ENCODE measurements around the gene ZAR1.
"Not testable (repeated sequence)": the region's sequence is repeated elsewhere in the genome, so short reads cannot be mapped to it uniquely, and the experiment has no call there.

The ZAR1 gene, protein sequence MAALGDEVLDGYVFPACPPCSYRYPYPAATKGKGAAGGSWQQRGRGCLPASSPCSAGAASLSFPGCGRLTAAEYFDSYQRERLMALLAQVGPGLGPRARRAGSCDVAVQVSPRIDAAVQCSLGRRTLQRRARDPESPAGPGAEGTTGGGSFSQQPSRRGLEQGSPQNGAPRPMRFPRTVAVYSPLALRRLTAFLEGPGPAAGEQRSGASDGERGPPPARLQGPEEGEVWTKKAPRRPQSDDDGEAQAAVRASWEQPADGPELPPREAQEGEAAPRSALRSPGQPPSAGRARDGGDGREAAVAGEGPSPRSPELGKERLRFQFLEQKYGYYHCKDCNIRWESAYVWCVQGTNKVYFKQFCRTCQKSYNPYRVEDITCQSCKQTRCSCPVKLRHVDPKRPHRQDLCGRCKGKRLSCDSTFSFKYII

DNA sequence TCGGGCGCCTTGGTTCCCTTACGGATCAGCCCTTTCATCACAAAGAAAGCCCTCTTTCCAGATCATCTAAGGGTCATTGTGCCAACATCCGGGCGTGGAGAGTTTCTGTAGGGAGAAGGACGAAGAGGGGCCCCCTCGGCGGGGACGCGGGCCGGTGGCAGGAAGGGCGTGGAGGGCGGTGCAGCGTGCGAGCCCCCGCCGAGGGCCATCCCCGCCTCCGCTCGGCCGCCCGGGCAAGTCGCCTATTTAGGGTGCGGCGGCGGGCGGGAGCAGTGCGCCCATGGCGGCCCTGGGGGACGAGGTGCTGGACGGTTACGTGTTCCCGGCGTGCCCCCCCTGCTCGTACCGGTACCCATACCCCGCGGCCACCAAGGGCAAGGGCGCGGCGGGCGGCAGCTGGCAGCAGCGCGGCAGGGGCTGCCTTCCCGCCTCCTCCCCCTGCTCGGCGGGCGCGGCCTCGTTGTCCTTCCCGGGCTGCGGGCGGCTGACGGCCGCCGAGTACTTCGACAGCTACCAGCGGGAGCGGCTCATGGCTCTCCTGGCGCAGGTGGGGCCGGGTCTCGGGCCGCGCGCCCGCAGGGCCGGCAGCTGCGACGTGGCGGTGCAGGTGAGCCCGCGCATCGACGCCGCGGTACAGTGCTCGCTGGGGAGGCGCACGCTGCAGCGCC lies at the start of gene ZAR1:
TSS of gene ZAR1 (plus strand) at position 241 of the 668 bp plus-strand sequence. CDS start at position 281, 40 bp downstream.
- no peak for DNase-seq (ENCODE audit: low spot score)

DNA sequence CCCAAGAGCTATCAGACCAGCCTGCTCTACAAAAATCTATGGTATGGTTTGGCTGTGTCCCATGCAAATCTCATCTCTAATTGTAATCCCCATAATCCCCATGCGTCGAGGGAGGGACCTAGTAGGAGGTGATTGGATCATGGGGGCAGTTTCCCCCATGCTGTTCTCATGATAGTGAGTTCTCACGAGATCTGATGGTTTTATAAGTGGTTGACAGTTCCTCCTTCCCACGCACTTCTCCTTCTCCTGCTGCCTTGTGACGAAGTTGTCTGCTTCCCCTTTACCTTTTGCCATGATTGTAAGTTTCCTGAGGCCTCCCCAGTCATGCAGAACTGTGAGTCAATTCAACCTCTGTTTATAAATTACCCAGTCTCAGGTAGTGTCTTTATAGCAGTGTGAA lies 49.1 kb upstream of the ZAR1 start:
- not testable (repeated sequence) for DNase-seq (ENCODE audit: low spot score)

DNA sequence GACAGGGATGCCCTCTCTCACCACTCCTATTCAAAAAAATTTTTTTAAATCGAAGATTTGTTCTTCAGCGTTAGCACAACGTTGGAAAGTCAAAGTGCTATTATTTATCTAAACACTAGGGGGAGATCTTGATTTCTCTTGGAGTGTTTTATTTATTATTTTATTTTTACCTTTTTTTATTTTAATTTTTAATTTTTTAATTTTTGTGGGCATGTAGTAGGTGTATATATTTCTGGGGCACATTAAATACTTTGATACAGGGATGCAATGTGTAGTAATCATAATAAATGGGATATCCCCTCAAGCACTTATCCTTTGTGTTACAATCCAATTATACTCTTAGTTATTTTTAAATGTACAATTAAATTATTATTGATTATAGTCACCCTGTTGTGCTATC lies 44.3 kb upstream of the ZAR1 start:
- peak; percentile 37 for DNase-seq (ENCODE audit: low spot score)

DNA sequence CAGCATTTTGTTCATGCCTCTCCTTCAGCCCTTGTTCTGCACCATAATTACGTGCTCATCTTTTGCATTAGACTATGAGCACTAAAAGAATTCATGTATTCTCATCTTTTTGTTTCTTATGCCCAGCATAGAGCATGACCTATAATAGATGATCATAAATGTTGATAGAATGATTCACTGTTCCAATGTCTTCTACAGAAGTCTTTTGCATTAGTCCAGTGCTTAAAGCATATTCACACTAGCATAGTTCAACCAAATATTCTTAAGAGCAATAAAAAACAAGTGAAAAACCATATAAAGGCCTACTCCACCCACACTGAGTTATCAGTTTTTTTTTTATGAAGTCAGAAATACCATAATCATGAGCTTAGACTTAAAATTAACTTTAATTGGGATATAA lies 43.4 kb upstream of the ZAR1 start:
- DNase-seq (ENCODE audit: low spot score) = no peak

DNA sequence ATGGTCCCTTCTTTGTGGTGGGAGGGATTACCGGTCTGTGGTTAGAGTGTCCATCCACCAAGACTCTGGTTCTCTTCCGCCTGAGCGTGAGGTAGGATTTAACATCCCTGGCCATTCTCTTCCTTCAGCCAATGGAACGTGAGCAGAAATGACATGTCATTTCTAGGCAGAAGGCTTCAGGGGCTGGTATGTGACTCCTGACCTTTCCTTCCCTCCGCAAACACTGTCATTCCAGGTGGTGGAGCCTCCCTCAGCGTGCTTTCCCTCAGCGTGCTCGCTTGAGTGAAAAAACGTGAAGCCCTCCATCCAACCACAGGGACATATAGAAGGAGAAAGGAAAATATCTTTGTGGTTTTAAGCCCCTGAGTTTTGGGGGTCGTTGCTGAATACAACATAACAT lies 40.9 kb upstream of the ZAR1 start:
- DNase-seq (ENCODE audit: low spot score) = no peak

DNA sequence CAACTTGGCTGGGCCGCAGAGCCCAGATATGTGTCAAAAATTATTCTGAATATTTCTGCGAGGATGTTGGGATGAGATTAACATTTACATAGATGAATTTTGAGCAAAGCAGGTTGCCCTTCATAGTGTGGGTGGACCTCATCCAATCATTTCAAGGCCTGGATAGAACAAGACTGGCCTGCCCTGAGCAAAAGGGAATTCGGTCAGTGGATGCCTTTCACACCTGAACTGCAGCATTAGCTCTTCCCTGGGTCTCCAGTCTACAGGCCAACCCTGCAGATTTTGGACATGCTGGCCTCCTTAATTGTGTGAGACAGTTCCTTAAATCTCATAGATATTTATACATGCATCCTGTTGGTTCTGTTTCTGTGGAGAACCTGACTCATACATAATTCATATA lies 39.3 kb upstream of the ZAR1 start:
- DNase-seq (ENCODE audit: low spot score) = no peak

DNA sequence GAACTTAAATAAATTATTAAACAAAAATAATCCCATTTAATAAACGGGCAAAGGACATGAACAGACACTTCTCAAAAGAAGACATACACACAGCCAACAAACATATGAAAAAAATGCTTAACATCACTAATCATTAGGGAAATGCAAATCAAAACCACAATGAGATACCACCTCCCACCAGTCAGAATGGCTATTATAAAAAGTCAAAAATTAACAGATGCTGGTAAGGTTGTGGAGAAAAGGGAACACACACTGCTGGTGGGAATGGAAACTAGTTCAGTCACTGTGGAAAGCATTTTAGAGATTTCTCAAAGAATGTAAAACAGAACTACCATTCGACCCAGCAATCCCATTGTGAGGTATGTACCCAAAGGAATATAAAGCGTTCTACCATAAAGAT lies 38.4 kb upstream of the ZAR1 start:
- not testable (repeated sequence) for DNase-seq (ENCODE audit: low spot score)

DNA sequence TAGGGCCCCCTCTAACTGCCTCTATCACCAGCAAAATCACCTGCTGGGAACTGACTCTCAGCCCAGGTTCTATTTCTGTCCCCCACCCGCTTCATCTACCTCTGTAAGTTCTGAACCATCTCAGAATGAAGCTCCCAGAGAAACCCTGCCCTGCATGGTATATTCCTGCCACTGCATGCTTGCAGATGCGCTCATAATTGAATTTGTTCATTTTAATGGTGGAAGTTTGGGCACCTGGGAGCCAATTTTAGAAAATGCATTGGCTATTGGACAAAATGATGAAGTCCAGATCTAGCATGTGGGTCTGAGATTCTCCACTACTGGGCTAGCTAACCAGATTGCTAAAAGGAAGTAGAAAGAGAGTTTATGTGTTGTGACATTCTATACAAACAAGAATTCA lies 35.5 kb upstream of the ZAR1 start:
- DNase-seq (ENCODE audit: low spot score) = no peak

DNA sequence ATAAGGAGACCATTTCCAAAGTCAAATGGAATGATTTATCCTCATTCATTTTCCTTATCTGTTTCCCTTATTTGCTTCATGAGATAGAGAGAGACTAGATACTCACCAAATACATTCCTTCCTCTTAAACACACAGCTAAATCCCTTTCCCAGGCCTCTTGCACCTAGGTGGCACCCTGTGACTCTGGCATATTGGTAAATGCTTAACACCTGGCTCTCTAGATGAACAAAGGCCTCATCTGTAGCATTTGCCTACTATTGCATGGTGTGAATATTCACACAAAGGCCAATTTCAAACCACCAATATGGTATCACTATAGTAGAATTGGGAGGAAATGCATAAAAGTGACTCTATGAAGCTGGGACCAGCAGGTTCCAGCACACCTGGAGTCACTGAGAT lies 29.1 kb upstream of the ZAR1 start:
- no peak for DNase-seq (ENCODE audit: low spot score)

DNA sequence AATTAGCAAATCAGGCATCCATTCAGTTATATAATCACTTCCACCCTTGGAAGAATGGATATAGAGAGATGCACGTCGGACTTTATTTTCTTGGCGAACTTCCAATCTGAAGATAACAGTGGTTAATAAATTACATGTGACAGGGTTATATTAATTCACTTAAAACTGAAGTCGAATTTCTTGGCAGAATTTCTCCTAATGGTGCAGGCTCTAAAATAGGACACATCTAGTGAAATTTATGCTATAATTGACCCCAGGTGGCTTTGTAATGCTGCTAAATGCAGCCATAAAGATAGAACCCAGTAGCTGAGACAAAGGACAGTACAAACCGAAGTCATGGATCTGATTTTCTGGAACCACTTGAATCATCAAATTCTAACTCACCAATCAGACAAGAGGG lies 27.7 kb upstream of the ZAR1 start:
- DNase-seq (ENCODE audit: low spot score) = no peak

DNA sequence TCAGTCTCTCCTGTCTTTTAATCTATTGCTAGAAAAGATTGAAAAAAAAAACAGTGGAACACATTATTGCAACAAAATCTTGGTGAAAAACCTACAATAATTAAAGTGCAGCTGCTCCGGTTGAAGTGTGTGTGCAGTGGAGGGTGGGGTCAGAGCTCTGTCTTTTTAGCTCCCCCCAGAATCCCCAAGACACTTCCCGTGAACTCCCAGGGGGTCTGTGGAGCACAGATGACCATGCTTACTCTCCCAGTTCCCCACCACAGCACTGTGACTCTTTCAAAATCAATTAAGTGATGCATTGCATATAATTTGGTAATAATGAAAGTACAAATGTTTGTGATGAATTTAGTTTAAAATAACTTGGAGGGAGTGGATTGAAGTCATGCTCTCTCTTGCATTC lies 22.6 kb upstream of the ZAR1 start:
- DNase-seq (ENCODE audit: low spot score) = no peak

DNA sequence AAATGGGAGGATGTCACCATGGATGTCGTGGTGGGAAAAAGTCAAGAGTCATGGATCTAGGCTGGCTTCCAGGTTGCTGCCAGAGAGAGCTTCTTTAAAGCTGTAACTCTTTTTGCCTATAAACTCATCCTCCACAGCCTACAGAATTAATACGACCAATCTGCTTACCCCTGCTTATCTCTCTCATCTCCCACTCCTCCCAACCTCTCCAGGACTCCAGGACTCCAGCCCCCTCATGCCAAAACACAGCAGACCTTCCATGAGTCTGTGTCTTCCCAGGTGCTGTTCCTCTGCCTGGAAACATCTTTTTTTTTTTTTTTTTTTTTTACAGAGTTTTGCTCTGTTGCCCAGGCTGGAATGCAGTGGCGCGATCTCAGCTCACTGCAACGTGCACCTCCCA lies 22.2 kb upstream of the ZAR1 start:
- DNase-seq (ENCODE audit: low spot score) = no peak

DNA sequence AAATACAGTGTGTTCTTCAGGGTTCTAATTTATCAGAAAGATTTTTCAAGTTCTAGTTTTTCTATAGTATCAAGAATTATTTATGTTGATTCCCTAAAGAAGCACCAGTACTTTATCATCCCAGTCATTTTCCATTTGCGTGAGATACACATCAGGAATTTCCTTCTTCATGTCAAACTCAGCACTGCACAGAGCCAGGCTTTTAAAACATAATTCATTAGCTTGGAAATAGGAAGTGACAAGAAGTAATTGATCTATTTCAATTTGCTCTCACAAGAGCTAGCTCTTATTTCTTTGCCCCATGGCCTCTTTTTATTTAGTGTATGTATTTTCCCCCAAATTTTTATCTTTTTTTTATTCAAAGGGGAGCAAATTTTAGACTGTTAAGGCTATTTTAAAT lies 19.9 kb upstream of the ZAR1 start:
- no peak for DNase-seq (ENCODE audit: low spot score)

DNA sequence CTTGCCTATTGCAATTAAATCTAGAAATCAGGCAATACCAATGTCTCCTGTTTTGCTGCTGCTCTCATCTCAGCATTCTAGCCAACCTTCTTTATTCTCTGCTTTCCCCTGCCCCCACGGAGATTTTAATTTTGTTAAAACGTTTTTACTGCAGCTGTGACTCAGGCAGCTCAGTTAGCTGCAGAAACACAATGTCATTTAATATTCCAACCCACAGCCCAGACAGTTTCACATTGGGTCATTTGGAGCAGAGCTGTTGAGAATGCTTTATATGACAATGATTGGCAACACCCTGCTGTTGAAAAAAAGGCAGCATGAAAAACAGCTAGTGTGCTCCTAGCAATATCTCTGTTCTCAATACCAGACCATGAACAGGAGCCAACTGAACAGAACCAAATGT lies 19.5 kb upstream of the ZAR1 start:
- DNase-seq (ENCODE audit: low spot score) = no peak

DNA sequence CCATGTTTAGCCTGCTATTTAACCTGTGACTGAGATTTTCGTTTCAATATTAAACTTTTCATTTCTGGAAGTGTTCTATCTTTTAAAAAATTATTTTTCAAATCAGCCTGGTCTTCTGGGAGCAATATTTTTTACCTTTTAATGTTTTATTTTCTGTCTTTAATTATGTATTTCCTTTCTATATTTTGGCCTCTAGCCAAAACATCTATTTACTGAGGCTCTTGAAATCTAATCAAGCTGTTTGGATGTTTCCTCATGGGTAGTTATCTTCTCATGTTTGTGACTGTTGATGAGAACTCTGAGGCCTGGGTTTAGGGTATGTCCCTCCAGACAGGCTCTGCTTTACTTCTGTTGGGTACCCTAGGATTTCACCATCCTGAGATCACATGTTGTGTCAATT lies 17.3 kb upstream of the ZAR1 start:
- DNase-seq (ENCODE audit: low spot score) = no peak

DNA sequence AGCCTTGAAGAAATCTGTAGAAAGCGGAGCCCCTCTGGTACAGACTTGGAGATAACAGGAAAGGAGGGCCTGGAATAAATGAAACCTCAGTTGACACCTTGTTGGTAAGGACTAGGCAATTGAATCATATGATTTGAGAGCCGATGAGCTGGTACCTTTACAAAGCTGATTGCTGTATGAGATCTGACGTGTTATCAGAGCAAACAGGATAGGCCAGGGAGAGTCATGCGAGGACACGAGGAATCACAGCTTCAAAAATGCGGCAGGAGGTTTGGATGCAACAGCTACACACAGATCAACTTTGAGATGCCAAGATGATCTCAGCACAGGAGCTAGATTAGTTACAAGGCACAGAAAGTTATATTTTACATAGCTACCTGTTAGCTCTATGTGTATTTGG lies 14.3 kb upstream of the ZAR1 start:
- no peak for DNase-seq (ENCODE audit: low spot score)

DNA sequence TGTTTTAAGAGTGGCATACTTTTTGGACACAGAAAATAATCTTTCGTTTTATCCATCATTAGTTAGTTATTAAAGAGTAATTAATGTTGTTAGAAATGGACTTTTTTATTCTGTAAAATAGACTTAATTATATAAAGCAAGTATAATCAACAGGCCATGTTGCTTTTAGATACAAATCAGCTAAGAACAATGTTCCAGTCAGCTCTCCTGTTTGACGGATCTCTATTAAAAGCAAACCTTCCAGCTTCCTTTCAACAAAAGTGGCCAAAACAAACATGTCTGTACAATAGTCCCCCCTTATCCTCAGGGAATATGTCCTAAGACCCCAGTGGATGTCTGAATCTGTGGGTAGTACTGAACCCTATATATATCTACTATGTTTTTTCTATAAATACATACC lies 11.8 kb upstream of the ZAR1 start:
- no peak for DNase-seq (ENCODE audit: low spot score)

DNA sequence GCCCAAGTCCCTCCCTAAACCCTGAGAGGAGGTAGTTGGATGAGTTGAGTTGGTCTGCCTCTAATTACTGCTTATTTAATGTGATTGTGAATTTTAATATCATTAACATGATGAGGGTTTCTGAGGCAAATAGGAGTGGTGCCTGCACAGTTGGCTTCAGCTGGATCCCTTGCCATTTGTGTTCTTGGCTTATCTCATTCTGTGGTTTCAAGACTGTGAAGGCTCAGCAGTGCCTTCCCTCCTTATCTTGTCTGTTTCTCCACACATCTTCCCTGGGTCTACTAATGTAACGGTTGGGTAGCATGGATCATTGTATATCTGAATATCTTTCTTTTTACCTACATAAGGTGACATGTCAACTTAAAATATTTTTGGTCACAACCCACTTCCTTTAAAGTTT lies 8.5 kb upstream of the ZAR1 start:
- no peak for DNase-seq (ENCODE audit: low spot score)

DNA sequence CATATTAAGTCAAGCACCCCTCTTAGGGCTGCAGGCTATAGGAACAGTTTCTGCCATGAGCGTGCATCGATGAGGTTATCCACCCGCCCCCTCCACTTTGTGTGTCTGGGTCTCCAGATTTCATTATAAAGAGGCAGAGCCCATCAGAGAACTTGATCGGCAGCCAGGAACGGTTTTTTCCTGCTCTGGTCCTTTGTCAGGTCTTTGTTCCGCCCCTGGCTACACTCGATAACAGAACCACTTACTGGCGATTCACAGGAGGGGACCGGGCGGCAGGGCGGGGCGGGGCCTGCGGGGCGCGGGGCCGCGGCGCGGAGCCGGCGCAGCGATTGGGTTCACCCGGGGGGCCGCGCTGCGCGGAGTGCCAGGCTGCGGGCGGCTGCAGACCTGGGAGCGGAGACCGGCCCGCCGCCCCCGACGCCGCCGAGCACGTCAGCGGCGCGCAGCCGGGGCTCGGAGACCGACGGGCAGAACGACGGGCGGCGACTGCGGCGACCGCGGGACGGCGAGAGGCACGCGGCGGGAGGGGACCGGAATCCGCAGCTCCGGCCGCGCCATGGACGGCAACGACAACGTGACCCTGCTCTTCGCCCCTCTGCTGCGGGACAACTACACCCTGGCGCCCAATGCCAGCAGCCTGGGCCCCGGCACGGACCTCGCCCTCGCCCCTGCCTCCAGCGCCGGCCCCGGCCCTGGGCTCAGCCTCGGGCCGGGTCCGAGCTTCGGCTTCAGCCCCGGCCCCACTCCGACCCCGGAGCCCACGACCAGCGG lies 6.9 kb upstream of the ZAR1 start, which contains the start of gene SLC10A4:
TSS of gene SLC10A4 (plus strand) at position 338 of the 771 bp plus-strand sequence. CDS start at position 557, 219 bp downstream.
- DNase-seq (ENCODE audit: low spot score) = no peak

DNA sequence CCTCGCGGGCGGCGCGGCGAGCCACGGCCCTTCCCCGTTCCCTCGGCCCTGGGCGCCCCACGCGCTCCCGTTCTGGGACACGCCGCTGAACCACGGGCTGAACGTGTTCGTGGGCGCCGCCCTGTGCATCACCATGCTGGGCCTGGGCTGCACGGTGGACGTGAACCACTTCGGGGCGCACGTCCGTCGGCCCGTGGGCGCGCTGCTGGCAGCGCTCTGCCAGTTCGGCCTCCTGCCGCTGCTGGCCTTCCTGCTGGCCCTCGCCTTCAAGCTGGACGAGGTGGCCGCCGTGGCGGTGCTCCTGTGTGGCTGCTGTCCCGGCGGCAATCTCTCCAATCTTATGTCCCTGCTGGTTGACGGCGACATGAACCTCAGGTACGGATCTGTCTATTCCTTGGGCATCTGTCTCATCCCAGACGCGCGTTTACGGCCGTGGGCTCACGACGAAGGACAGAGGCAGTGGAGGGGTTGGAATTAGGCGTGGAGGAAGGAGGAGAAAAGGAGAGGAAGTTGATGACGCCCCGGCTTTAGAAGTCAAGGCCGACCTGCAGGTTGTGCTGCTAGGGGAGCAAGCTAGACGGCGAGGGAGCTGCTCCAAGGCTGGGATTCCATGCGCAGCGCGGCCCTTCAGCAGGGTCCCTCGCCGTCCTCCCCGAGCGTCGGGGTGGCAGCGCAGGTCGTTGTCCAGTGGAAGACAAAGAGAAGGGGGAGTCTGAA lies 6.1 kb upstream of the ZAR1 start:
- no peak for DNase-seq (ENCODE audit: low spot score)

DNA sequence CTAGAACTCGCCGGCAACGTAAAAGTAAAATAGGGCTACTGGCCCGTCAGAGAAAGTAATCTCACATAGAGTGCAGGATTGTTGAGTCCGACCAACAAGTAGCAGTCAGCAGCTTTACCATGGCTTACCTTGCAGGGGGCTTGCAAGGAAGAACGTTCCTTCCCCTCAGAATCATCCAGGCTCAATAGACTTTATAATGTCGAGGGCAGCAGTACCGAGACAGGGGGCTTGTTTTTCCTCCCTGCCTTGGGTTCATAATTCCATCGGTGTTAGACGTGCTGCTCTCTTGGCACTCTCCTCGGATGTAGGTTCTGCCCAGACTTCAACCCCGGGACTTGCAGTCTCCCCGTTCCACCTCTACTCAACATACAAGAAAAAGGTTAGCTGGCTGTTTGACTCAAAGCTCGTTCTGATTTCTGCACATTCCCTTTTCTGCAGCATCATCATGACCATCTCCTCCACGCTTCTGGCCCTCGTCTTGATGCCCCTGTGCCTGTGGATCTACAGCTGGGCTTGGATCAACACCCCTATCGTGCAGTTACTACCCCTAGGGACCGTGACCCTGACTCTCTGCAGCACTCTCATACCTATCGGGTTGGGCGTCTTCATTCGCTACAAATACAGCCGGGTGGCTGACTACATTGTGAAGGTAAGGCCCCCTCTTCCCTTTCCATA lies 5.4 kb upstream of the ZAR1 start:
- DNase-seq (ENCODE audit: low spot score) = no peak

DNA sequence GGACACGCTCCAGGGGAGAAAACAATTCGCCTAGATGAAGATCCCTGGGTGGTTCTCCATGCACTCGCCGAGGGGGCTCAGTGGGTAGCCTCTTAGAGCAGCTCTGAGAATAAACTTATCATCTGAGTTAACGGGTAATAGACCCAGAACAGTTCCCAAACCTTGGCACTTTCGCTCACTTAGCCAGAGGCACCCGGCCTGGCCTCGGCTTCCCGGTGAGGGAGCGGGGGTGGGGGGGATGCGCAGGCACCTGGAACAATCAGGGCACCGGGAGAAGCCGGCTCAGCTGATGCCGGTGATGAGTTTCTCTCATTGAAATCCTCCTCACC lies 405 bp upstream of the ZAR1 start:
- DNase-seq (ENCODE audit: low spot score) = no peak
